Measurements from ENCODE around the gene FUT2.
"Not testable (repeated sequence)": the region's sequence is repeated elsewhere in the genome, so short reads cannot be mapped to it uniquely, and the experiment has no call there.

Gene FUT2

DNA sequence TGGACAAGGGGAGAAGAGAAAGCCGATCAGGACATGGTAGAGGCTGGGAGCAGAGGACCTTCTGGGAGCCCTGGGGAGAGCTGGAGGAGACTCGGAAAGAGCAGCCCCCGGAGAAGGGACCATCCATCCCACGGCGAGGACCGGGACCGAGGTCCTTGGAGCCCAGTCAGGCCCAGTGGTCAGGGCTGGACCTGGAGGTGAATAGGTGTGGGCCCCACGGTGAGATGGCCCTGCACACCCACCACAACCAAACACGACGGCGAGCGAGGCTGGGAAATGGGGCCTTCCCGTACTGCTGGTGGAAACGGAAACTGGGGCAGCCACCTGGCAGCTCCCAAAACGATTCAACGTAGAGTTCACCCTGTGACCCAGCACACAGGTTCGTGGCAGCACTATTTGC lies 19.3 kb upstream of the FUT2 start:
- H3K4me3 ChIP-seq (ENCODE audit: control insufficient read depth, low read depth, low read length) = no peak overlapping the region
- DNase-seq (ENCODE audit: low read depth) = no peak
- TF ChIP-seq, protein P1, sequence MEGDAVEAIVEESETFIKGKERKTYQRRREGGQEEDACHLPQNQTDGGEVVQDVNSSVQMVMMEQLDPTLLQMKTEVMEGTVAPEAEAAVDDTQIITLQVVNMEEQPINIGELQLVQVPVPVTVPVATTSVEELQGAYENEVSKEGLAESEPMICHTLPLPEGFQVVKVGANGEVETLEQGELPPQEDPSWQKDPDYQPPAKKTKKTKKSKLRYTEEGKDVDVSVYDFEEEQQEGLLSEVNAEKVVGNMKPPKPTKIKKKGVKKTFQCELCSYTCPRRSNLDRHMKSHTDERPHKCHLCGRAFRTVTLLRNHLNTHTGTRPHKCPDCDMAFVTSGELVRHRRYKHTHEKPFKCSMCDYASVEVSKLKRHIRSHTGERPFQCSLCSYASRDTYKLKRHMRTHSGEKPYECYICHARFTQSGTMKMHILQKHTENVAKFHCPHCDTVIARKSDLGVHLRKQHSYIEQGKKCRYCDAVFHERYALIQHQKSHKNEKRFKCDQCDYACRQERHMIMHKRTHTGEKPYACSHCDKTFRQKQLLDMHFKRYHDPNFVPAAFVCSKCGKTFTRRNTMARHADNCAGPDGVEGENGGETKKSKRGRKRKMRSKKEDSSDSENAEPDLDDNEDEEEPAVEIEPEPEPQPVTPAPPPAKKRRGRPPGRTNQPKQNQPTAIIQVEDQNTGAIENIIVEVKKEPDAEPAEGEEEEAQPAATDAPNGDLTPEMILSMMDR (conservative IDR thresholded peaks at IDR 0.05; ENCODE audit: control insufficient read depth, insufficient read depth, low read depth, low read length) = no peak

DNA sequence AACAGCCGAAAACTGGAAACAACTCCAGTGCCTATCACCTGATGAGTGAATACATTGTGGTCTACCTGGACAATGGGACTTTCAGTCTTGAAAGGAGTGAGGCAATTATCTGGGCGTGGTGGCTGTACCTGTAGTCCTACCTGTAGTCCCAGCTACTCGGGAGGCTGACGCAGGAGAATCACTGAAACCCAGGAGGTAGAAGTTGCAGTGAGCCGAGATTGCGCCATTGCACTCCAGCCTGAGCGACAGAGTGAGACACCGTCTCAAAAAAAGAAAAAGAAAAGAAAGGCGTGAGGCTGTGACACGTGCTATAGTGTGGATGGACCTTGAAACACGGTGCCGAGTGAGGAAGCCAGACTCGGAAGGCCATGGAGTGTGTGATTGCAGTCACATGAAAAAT lies 18.9 kb upstream of the FUT2 start:
- no peak for DNase-seq (ENCODE audit: low read depth)
- TF ChIP-seq, protein P1 (conservative IDR thresholded peaks at IDR 0.05; ENCODE audit: control insufficient read depth, insufficient read depth, low read depth, low read length) = no peak
- H3K4me3 ChIP-seq (ENCODE audit: control insufficient read depth, low read depth, low read length) = no peak overlapping the region

DNA sequence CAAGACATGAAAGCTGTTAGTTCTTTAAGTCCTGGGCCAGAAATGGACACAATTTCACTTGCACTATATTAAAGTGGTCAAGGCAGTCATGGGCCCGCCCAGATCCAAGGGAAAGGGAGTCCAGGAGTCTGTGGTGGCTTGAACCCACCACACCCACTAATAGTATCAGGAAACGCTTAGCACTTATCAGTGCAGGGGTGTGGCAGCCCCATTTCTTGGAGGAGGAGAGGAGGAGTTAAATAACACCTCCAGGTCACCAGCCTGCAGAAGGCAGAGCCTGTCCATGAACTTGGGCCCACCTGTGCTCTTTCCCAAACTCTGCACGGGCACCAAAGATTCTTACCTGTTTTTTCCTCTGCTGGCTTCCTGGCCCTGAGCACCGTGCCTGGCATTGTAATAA lies 17.6 kb upstream of the FUT2 start:
- DNase-seq (ENCODE audit: low read depth) = no peak
- H3K4me3 ChIP-seq (ENCODE audit: control insufficient read depth, low read depth, low read length) = no peak overlapping the region
- TF ChIP-seq, protein P1 (conservative IDR thresholded peaks at IDR 0.05; ENCODE audit: control insufficient read depth, insufficient read depth, low read depth, low read length) = no peak

DNA sequence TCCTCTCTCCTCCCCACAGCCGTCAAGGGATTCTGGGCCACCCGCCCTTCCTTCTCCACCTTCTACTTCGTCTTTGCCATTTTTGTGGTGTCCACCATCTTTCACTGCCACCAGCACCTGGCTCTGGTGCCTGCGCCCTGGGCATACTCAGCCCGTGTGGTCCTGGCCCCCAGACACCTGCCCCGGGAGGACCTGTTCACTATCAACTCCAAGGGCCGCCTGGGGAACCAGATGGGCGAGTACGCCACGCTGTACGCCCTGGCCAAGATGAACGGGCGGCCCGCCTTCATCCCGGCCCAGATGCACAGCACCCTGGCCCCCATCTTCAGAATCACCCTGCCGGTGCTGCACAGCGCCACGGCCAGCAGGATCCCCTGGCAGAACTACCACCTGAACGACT lies 15.8 kb upstream of the FUT2 start:
- not testable (repeated sequence) for DNase-seq (ENCODE audit: low read depth)

DNA sequence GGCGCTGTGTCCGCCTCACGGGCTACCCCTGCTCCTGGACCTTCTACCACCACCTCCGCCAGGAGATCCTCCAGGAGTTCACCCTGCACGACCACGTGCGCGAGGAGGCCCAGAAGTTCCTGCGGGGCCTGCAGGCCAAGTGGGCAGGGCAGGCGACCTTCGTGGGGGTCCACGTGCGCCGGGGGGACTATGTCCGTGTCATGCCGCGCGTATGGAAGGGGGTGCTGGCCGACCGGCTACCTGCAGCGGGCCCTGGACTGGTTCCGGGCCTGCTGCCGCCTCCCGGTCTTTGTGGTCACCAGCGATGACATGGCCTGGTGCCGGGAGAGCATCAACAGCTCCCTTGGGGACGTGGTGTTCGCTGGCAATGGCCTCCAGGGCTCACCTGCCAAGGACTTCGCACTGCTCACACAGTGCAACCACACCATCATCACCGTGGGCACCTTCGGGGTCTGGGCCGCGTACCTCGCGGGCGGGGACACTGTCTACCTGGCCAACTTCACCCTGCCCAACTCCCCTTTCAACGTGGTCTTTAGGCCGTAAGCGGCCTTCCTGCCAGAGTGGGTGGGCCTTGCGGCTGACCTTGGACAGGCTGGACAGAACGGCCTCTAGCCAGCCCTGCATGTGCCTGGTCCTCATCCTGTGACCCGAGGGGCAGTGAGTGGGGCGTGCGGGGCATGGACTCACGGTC lies 15.2 kb upstream of the FUT2 start:
- TF ChIP-seq, protein P1 (conservative IDR thresholded peaks at IDR 0.05; ENCODE audit: control insufficient read depth, insufficient read depth, low read depth, low read length) = no peak
- no peak overlapping the region for H3K4me3 ChIP-seq (ENCODE audit: control insufficient read depth, low read depth, low read length)
- no peak for DNase-seq (ENCODE audit: low read depth)

More for the DNA sequence above, 15.8 kb upstream of the FUT2 start:
- H3K4me3 ChIP-seq (ENCODE audit: control insufficient read depth, low read depth, low read length) = not testable (repeated sequence)

DNA sequence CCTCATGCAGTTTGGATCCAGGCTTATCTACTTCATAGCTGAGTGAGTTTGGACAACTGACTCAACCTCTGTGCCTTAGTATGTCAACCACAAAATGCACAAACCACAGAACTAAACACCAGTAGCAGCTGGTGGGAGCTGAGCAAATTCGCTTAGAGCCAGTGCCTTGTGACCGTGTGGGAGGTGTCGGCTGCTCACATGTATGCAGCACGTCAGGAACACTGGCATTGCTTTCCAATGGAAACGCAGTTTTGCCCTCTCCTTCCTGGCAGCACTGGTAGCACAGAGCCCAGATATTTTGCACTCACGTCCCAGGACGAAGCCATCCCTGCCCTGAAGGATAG lies 14.7 kb upstream of the FUT2 start:
- TF ChIP-seq, protein P1 (conservative IDR thresholded peaks at IDR 0.05; ENCODE audit: control insufficient read depth, insufficient read depth, low read depth, low read length) = no peak
- DNase-seq (ENCODE audit: low read depth) = peak; percentile 82
- H3K4me3 ChIP-seq (ENCODE audit: control insufficient read depth, low read depth, low read length) = no peak overlapping the region

DNA sequence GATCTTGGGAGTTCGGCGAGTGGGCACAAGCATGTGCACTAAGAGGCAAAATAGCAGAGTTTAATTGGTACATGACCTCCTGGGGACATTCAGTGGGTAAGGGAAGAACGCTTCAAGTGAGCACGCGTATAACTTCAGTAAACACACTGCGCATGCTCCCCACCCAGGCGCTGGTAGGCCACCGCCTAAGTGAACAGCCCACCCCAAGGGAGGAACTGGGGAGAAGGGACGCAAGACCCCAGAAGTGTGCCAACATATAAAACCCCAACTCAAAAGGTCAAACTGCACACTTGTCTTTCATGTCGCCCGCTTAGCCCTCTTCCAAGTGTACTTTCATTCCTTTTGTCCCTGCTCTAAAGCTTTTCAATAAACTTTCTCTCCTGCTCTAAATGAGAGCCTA lies 12.4 kb upstream of the FUT2 start:
- DNase-seq (ENCODE audit: low read depth) = peak; percentile 44
- peak overlapping the region; percentile 10 for H3K4me3 ChIP-seq (ENCODE audit: control insufficient read depth, low read depth, low read length)
- TF ChIP-seq, protein P1 (conservative IDR thresholded peaks at IDR 0.05; ENCODE audit: control insufficient read depth, insufficient read depth, low read depth, low read length) = no peak
